ENCODE results near the gene SDK2.

SDK2 gene

GRCh38 chr17:73510981-73511718 is 133.1 kb downstream of the SDK2 start:
- Histone ChIP-seq H3K36me3 (ENCODE audit: control insufficient read depth, insufficient read depth, low read length, severe bottlenecking) (no peaks in the 10 kb centered on the region), H3K4me1 (ENCODE audit: control insufficient read depth, insufficient read depth, low read length) (no peaks in the 10 kb centered on the region), H3K9me3 (ENCODE audit: control insufficient read depth, low read length) (no peaks in the 10 kb centered on the region), H3K9ac (ENCODE audit: low read length) (no peak overlapping the region), H3K27me3 (replicated peaks; ENCODE audit: control insufficient read depth, insufficient read depth, low read length) (peaks cover 40% of the 10 kb centered on the region), H3K4me3 (ENCODE audit: low read length) (no peak overlapping the region)
- DNase-seq (ENCODE audit: low read depth), result no peak

DNA sequence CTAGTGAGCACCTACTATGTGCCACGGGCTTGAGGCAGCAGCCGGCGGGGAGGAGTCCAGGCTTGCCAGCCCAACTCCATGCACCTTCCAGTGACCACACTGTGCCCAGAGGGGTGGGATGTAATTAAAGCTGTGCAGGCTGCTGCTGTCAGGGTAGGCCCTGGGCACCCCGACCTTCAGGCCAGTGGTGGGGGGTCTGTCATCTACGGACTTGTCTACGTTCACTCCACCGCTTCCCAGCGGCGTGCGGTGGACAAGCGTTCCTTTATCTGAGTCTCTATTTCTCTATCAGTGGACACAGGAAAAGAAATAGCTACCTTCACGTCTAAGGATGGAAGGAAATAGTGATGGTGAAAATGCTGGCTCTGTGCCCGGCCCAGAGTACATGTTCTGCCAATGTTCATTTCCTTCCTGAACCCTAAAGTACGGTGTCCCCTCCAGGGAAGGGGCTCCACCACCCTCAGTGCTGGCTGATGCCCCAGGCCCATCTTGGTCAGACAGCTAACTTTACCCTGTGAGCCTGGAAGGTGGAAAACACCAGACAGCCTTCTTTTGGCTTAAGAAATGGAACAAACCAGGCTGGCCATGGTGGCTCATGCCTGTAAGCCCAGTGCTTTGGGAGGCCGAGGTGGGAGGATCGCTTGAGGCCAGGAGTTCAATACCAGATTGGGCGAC is 135.2 kb downstream of the SDK2 start:
- no peak for DNase-seq (ENCODE audit: low read depth)
- H3K9ac ChIP-seq (ENCODE audit: low read length), result no peak overlapping the region
- no peaks in the 10 kb centered on the region for H3K9me3 ChIP-seq (ENCODE audit: control insufficient read depth, low read length)
- no peaks in the 10 kb centered on the region for H3K4me1 ChIP-seq (ENCODE audit: control insufficient read depth, insufficient read depth, low read length)
- no peak overlapping the region for H3K4me3 ChIP-seq (ENCODE audit: low read length)
- peaks cover 26% of the 10 kb centered on the region for H3K27me3 ChIP-seq (replicated peaks; ENCODE audit: control insufficient read depth, insufficient read depth, low read length)
- H3K36me3 ChIP-seq (ENCODE audit: control insufficient read depth, insufficient read depth, low read length, severe bottlenecking), result no peaks in the 10 kb centered on the region

DNA sequence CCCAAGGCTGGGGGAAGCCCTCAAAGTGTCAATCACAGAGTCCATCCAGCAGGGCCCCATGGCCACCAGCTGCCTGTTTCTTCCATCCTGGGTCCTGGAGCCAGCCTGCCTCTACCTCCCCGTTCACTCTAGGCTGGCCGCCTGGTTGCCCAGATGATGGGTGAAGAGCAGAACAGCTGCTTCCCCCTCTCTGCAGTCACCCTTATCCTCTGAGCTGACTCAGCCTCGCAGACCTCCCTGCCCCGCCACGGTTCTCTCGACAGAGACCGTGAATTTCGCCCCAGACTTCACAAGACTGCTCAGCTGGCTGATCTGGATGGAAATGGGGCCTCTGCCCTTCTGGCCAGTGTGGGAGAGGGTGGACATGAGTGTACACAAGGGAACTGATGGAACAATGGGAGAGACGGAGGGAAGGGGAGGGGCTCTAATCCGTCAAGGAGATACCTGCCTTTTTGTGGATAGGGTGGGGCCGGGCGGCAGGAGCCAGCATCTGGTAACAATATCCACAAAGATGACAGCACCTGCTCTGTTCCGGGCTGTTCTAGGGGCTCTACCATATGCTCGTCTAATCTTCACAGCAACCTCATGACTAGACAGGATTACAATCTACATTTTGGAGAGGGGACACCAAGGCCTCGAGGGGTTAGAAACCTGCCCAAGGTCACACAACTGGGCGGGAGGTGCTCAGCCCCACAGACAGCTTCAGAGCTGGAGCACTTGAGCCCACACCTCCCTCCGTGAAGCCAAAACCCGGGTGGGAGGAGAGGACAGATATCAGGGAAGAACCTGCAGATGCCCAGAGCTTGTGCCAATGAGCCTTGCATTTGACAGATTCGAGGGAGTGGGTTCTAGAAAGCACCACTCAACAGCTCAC is 136.0 kb downstream of the SDK2 start:
- Histone ChIP-seq H3K27me3 (replicated peaks; ENCODE audit: control insufficient read depth, insufficient read depth, low read length) (peaks cover 22% of the 10 kb centered on the region), H3K4me3 (ENCODE audit: low read length) (no peak overlapping the region), H3K9ac (ENCODE audit: low read length) (no peak overlapping the region), H3K9me3 (ENCODE audit: control insufficient read depth, low read length) (no peaks in the 10 kb centered on the region), H3K4me1 (ENCODE audit: control insufficient read depth, insufficient read depth, low read length) (no peaks in the 10 kb centered on the region), H3K36me3 (ENCODE audit: control insufficient read depth, insufficient read depth, low read length, severe bottlenecking) (no peaks in the 10 kb centered on the region)
- DNase-seq (ENCODE audit: low read depth), result no peak

- Histone ChIP-seq H3K9me3 (ENCODE audit: control insufficient read depth, low read length) (no peaks in the 10 kb centered on the region), H3K4me1 (ENCODE audit: control insufficient read depth, insufficient read depth, low read length) (no peaks in the 10 kb centered on the region), H3K9ac (ENCODE audit: low read length) (no peak overlapping the region), H3K36me3 (ENCODE audit: control insufficient read depth, insufficient read depth, low read length, severe bottlenecking) (no peaks in the 10 kb centered on the region), H3K4me3 (ENCODE audit: low read length) (no peak overlapping the region), H3K27me3 (replicated peaks; ENCODE audit: control insufficient read depth, insufficient read depth, low read length) (peaks cover 25% of the 10 kb centered on the region)
- no peak for DNase-seq (ENCODE audit: low read depth)
Observed at GRCh38 chr17:73506470-73507435, 137.5 kb downstream of the SDK2 start.

DNA sequence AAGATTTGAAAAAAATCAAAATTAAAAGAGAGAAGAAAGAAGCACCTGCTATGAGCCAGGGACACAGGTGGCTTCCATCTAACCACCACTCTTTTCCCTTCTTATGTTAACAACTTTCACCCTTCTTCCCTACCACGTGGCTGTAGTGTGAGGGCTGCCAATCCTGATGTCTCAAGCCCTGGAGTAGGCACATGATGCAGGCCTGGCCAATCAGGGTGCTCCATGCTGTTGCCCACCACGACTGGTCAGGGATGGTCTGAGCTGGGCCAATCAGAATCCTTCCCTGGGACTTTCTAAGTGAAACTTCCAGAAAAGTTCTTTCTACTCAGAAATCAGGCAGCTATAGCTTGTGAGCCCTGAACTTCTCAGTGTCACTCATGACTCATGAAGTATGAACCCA is 140.7 kb downstream of the SDK2 start:
- Histone ChIP-seq H3K4me1 (ENCODE audit: control insufficient read depth, insufficient read depth, low read length) (no peaks in the 10 kb centered on the region), H3K9ac (ENCODE audit: low read length) (no peak overlapping the region), H3K27me3 (replicated peaks; ENCODE audit: control insufficient read depth, insufficient read depth, low read length) (peaks cover 26% of the 10 kb centered on the region), H3K9me3 (ENCODE audit: control insufficient read depth, low read length) (no peaks in the 10 kb centered on the region), H3K4me3 (ENCODE audit: low read length) (no peak overlapping the region), H3K36me3 (ENCODE audit: control insufficient read depth, insufficient read depth, low read length, severe bottlenecking) (no peaks in the 10 kb centered on the region)
- DNase-seq (ENCODE audit: low read depth), result no peak

DNA sequence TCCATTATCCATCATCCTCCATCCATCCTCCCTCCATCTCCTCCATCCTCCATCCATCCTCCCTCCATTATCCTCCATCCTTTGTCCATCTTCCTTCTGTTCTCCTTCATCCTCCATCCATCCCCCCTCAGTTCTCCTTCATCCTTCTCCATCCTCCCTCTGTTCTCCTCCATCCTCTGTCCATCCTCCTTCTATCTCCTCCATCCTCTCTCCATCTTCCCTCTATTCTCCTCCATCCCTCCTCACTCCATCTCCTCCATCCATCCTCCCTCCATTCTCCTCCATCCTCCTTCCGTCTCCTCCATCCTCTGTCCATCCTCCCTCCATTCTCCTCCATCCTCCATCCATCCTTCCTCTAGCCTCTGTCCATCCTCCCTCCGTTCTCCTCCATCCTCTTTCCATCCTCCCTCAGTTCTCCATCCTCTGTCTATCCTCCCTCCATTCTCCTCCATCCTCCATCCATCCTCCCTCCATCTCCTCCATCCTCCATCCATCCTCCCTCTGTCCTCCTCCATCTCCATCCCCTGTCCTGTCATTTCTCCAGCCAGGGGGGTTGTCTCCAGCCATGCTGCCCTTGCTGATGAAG is 143.7 kb downstream of the SDK2 start:
- Histone ChIP-seq H3K4me1 (ENCODE audit: control insufficient read depth, insufficient read depth, low read length) (no peaks in the 10 kb centered on the region), H3K9ac (ENCODE audit: low read length) (no peak overlapping the region), H3K4me3 (ENCODE audit: low read length) (no peak overlapping the region), H3K36me3 (ENCODE audit: control insufficient read depth, insufficient read depth, low read length, severe bottlenecking) (no peaks in the 10 kb centered on the region), H3K9me3 (ENCODE audit: control insufficient read depth, low read length) (no peaks in the 10 kb centered on the region), H3K27me3 (replicated peaks; ENCODE audit: control insufficient read depth, insufficient read depth, low read length) (peaks cover 41% of the 10 kb centered on the region)
- no peak for DNase-seq (ENCODE audit: low read depth)

- no peaks in the 10 kb centered on the region for H3K36me3 ChIP-seq (ENCODE audit: control insufficient read depth, insufficient read depth, low read length, severe bottlenecking)
- no peaks in the 10 kb centered on the region for H3K4me1 ChIP-seq (ENCODE audit: control insufficient read depth, insufficient read depth, low read length)
- peaks cover 55% of the 10 kb centered on the region for H3K27me3 ChIP-seq (replicated peaks; ENCODE audit: control insufficient read depth, insufficient read depth, low read length)
- no peak for DNase-seq (ENCODE audit: low read depth)
- no peaks in the 10 kb centered on the region for H3K9me3 ChIP-seq (ENCODE audit: control insufficient read depth, low read length)
- H3K4me3 ChIP-seq (ENCODE audit: low read length), result no peak overlapping the region
- no peak overlapping the region for H3K9ac ChIP-seq (ENCODE audit: low read length)
Observed at GRCh38 chr17:73498886-73499554, 145.2 kb downstream of the SDK2 start.

DNA sequence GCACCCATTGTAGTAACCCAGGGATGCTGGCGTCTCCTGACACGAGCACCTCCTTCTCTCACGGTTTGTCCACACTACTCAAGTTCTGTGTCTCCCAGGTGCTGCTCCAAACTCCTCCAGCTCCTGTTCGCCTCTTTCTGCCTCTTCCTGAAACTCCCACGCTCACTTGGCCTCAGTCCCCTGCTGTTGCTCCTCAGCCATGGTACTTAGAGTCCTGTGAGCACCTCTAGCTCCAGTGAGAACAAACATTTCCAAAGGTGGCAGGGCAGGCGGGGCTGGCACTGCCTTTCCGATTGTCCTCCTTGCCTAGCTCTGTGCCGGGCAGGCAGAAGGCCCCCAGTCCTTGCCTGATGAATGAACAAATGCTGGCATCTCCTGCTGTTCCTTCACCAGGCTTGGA is 146.1 kb downstream of the SDK2 start:
- no peaks in the 10 kb centered on the region for H3K4me1 ChIP-seq (ENCODE audit: control insufficient read depth, insufficient read depth, low read length)
- H3K9me3 ChIP-seq (ENCODE audit: control insufficient read depth, low read length), result no peaks in the 10 kb centered on the region
- no peak overlapping the region for H3K9ac ChIP-seq (ENCODE audit: low read length)
- H3K36me3 ChIP-seq (ENCODE audit: control insufficient read depth, insufficient read depth, low read length, severe bottlenecking), result no peaks in the 10 kb centered on the region
- H3K27me3 ChIP-seq (replicated peaks; ENCODE audit: control insufficient read depth, insufficient read depth, low read length), result peaks cover 64% of the 10 kb centered on the region
- H3K4me3 ChIP-seq (ENCODE audit: low read length), result no peak overlapping the region
- no peak for DNase-seq (ENCODE audit: low read depth)

GRCh38 chr17:73497721-73498120 is 146.5 kb downstream of the SDK2 start:
- H3K9ac ChIP-seq (ENCODE audit: low read length), result no peak overlapping the region
- no peaks in the 10 kb centered on the region for H3K4me1 ChIP-seq (ENCODE audit: control insufficient read depth, insufficient read depth, low read length)
- DNase-seq (ENCODE audit: low read depth), result no peak
- H3K4me3 ChIP-seq (ENCODE audit: low read length), result no peak overlapping the region
- no peaks in the 10 kb centered on the region for H3K36me3 ChIP-seq (ENCODE audit: control insufficient read depth, insufficient read depth, low read length, severe bottlenecking)
- H3K9me3 ChIP-seq (ENCODE audit: control insufficient read depth, low read length), result no peaks in the 10 kb centered on the region
- peaks cover 67% of the 10 kb centered on the region for H3K27me3 ChIP-seq (replicated peaks; ENCODE audit: control insufficient read depth, insufficient read depth, low read length)

- Histone ChIP-seq H3K36me3 (ENCODE audit: control insufficient read depth, insufficient read depth, low read length, severe bottlenecking) (no peaks in the 10 kb centered on the region), H3K9ac (ENCODE audit: low read length) (no peak overlapping the region), H3K4me3 (ENCODE audit: low read length) (no peak overlapping the region), H3K27me3 (replicated peaks; ENCODE audit: control insufficient read depth, insufficient read depth, low read length) (peaks cover 77% of the 10 kb centered on the region), H3K9me3 (ENCODE audit: control insufficient read depth, low read length) (no peaks in the 10 kb centered on the region), H3K4me1 (ENCODE audit: control insufficient read depth, insufficient read depth, low read length) (no peaks in the 10 kb centered on the region)
- DNase-seq (ENCODE audit: low read depth), result no peak
Observed at GRCh38 chr17:73496232-73496631, 148.0 kb downstream of the SDK2 start.
